SK-N-MC (cell line): ENCODE measurements around the gene DYRK4.

Source experiments
- EZH2 ChIP-seq: fragments of 200-600 bp; sonication (generic); IDR thresholded peaks from one replicate; pipeline ENCODE4 v1.6.1; 2017; ENCODE audit warnings: antibody characterized with exemption
- FOXP2 ChIP-seq: optimal IDR thresholded peaks from 2 replicates; pipeline ENCODE3; 2011; ENCODE audit warnings: mild to moderate bottlenecking, moderate library complexity; ENCODE audit not compliant: insufficient read depth; ENCODE audit errors: extremely low read length, control extremely low read depth
- POLR2AphosphoS5 ChIP-seq: IDR thresholded peaks from 2 replicates; pipeline ENCODE4 v1.6.1; 2012; ENCODE audit warnings: mild to moderate bottlenecking, low read depth, low read length, borderline replicate concordance

DNA sequence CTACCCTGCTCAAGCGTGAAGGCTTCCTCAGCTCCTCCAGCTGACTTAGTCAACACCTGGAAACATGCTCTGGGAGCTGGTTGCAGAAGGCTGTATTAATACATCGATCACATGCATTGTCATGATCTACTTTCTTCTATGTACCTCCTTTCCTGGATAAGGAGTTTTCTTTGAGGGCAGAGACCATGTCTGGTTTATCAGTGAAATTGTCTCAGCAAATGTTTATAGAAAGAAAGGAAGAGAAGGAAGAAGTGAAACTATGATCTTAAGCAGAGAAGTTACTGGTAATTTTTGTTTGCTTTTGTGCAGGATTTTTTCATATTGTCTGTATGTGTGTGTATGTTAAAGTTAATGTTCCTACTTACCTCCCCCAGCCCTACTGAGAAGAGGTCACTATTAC lies 4.5 kb downstream of the DYRK4 start:
- TF ChIP-seq EZH2 (no peak), POLR2AphosphoS5 (no peak), FOXP2 (no peak)
